Measurements from ENCODE around the gene KSR1. TPM values are rescaled to one million over a fixed set of nuclear protein-coding genes. Genes with fewer than 3 reads are reported as not detected.

The KSR1 gene
- total RNA-seq, 6 donors from 2014 or later = 23.0 to 94.3 (median 60.9) TPM

DNA sequence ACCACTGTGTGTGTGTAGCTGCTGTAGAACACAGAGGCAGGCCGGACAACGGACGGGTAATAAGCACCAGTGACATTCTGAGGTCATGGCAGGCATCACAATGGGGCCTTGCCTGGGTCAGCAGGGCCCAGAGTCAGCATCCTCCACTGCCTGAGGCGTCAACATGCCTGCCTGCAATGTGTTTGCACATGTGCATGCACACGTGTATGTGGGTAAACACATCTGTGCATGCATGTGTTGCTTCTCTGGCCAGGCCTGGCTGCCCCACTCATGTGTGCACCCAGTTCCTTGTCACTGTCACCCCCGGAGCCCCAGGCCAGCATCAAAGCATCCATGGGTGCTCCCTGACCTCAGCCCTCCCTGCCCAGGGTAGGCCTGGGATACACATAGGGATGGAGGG is 218.1 kb downstream of the KSR1 start:
- TF ChIP-seq, protein P1, sequence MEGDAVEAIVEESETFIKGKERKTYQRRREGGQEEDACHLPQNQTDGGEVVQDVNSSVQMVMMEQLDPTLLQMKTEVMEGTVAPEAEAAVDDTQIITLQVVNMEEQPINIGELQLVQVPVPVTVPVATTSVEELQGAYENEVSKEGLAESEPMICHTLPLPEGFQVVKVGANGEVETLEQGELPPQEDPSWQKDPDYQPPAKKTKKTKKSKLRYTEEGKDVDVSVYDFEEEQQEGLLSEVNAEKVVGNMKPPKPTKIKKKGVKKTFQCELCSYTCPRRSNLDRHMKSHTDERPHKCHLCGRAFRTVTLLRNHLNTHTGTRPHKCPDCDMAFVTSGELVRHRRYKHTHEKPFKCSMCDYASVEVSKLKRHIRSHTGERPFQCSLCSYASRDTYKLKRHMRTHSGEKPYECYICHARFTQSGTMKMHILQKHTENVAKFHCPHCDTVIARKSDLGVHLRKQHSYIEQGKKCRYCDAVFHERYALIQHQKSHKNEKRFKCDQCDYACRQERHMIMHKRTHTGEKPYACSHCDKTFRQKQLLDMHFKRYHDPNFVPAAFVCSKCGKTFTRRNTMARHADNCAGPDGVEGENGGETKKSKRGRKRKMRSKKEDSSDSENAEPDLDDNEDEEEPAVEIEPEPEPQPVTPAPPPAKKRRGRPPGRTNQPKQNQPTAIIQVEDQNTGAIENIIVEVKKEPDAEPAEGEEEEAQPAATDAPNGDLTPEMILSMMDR (IDR thresholded peaks at IDR 0.05) = no peak
- TF ChIP-seq EP300 (IDR thresholded peaks at IDR 0.05) = no peak
- TF ChIP-seq POLR2A (IDR thresholded peaks at IDR 0.05) = no peak
- TF ChIP-seq POLR2AphosphoS5 (IDR thresholded peaks at IDR 0.05) = no peak
- H3K27me3 ChIP-seq = no peaks in the 10 kb centered on the region
- no peaks in the 10 kb centered on the region for H3K9me3 ChIP-seq
- DNase-seq = no peak
- H3K4me3 ChIP-seq = no peak overlapping the region
- H3K4me1 ChIP-seq = no peaks in the 10 kb centered on the region
- 86 to 87% methylated on average over 6 of the region's 6 CpGs for WGBS, 2 donors
- H3K27ac ChIP-seq = no peak overlapping the region
- H3K36me3 ChIP-seq = no peaks in the 10 kb centered on the region
- no peak for ATAC-seq (ENCODE audit: low FRiP score in 2 of 2)

Small RNA genes lying within 50 kb of the gene (small RNA-seq; reads per million reads assigned to genes)
- 0 reads per million in 4 donors for gene AC015688.5

Other genes with a start within 250 kb of the KSR1 start
- 100 to 1,000 TPM; 261 to 514 (median 328) TPM for gene WSB1, start 162.3 kb upstream of the KSR1 start, total RNA-seq
- 100 to 1,000 TPM in 5 of 6 donors, 10 to 100 TPM in 1; 64.6 to 238 (median 150) TPM for gene LGALS9, start 174.7 kb downstream of the KSR1 start, total RNA-seq

Measured in upper lobe of left lung (tissue), 6 donors.